DND-41 (cell line): ENCODE data around the gene NEDD9.

ENCODE experiments used
- ATAC-seq: fragments of 200-7000 bp; cut with Tn5 transposase; 3 replicates; pipeline ENCODE4 v1.9.1; 2021; ENCODE audit warnings: low read depth; ENCODE audit not compliant: insufficient read depth
- DNase-seq: peaks from one replicate; pipeline ENCODE4 v3.0.0-alpha.2; 2020
- H2AFZ ChIP-seq: 2 replicates; pipeline ENCODE4 v1.6.0; 2012; ENCODE audit warnings: low read depth, low read length
- H3K27ac ChIP-seq: 2 replicates; pipeline ENCODE4 v1.5.1; 2012; ENCODE audit warnings: low read length, inconsistent platforms
- H3K27me3 ChIP-seq: fragments of 200-600 bp; sonication (generic); 2 replicates; pipeline ENCODE4 v1.6.0; 2012; ENCODE audit warnings: low read length, mild to moderate bottlenecking, inconsistent platforms; ENCODE audit not compliant: insufficient read depth, poor library complexity
- H3K36me3 ChIP-seq: 2 replicates; pipeline ENCODE4 v1.5.1; 2012; ENCODE audit warnings: low read length, inconsistent platforms; ENCODE audit not compliant: insufficient read depth
- H3K4me1 ChIP-seq: 2 replicates; pipeline ENCODE4 v1.5.1; 2012; ENCODE audit warnings: mild to moderate bottlenecking, low read length; ENCODE audit not compliant: insufficient read depth
- H3K4me2 ChIP-seq: 2 replicates; pipeline ENCODE4 v1.6.0; 2012; ENCODE audit warnings: mild to moderate bottlenecking, moderate library complexity, low read length, inconsistent platforms; ENCODE audit not compliant: insufficient read depth
- H3K4me3 ChIP-seq, 2 experiments: fragments of 200-600 bp in 1 of 2; shearing (Covaris generic) in 1 of 2; 2 replicates each; pipeline ENCODE4 v1.5.1; 2012 to 2016; ENCODE audit warnings: inconsistent platforms in 2 of 2, low read length in 2 of 2, mild to moderate bottlenecking in 2 of 2, low read depth in 1 of 2, moderate library complexity in 1 of 2
- H3K79me2 ChIP-seq: 2 replicates; pipeline ENCODE4 v1.6.0; 2012; ENCODE audit warnings: low read length, inconsistent platforms; ENCODE audit not compliant: insufficient read depth
- H3K9ac ChIP-seq: 2 replicates; pipeline ENCODE4 v1.6.0; 2012; ENCODE audit warnings: low read depth, mild to moderate bottlenecking, inconsistent platforms, low read length, moderate library complexity
- H3K9me3 ChIP-seq: 2 replicates; pipeline ENCODE4 v1.5.1; 2012; ENCODE audit warnings: low read length, moderate library complexity, mild to moderate bottlenecking, inconsistent platforms; ENCODE audit not compliant: insufficient read depth, severe bottlenecking
- H4K20me1 ChIP-seq: 2 replicates; pipeline ENCODE4 v1.6.0; 2012; ENCODE audit warnings: low read length; ENCODE audit not compliant: insufficient read depth
- CTCF ChIP-seq: IDR thresholded peaks from 2 replicates; pipeline ENCODE4 v1.5.1; 2012; ENCODE audit warnings: borderline replicate concordance, low read length, moderate library complexity, mild to moderate bottlenecking; ENCODE audit not compliant: poor library complexity, severe bottlenecking; ENCODE audit errors: extremely low read depth
- EZH2 ChIP-seq: IDR thresholded peaks from 3 replicates; pipeline ENCODE4 v1.6.1; 2012; ENCODE audit warnings: borderline replicate concordance, low read depth, mild to moderate bottlenecking, moderate library complexity, low read length, inconsistent platforms; ENCODE audit not compliant: severe bottlenecking

Gene NEDD9

GRCh38 chr6:11197175-11197536 is 35.3 kb downstream of the NEDD9 start:
- Histone ChIP-seq H3K36me3 (no peaks in the 10 kb centered on the region), H3K27ac (no peak overlapping the region), H3K9me3 (no peaks in the 10 kb centered on the region), H4K20me1 (peaks cover 6% of the 10 kb centered on the region; the same call in 1 of the 2 replicates), H3K4me1 (peaks cover 52% of the 10 kb centered on the region), H3K79me2 (no peaks in the 10 kb centered on the region), H3K27me3 (no peaks in the 10 kb centered on the region), H3K4me2 (no peak overlapping the region), H3K9ac (no peak overlapping the region), H3K4me3 (no peak overlapping the region), H2AFZ (no peak overlapping the region)
- no peak for ATAC-seq
- TF ChIP-seq EZH2 (no peak), CTCF (no peak)
- DNase-seq: no peak

GRCh38 chr6:11196511-11197174 is 35.8 kb downstream of the NEDD9 start:
- Histone ChIP-seq H2AFZ (no peak overlapping the region), H3K4me2 (no peak overlapping the region), H3K9ac (no peak overlapping the region), H3K4me1 (peaks cover 52% of the 10 kb centered on the region), H3K36me3 (no peaks in the 10 kb centered on the region), H3K9me3 (no peaks in the 10 kb centered on the region), H4K20me1 (peaks cover 6% of the 10 kb centered on the region; the same call in 1 of the 2 replicates), H3K79me2 (no peaks in the 10 kb centered on the region), H3K27ac (no peak overlapping the region), H3K4me3 (no peak overlapping the region), H3K27me3 (no peaks in the 10 kb centered on the region)
- DNase-seq (peak; percentile 29), ATAC-seq (no peak)
- TF ChIP-seq EZH2 (no peak), CTCF (no peak)

- no peak for TF ChIP-seq EZH2
- no peak for TF ChIP-seq CTCF
- Histone ChIP-seq H3K9me3 (no peaks in the 10 kb centered on the region), H3K27ac (no peak overlapping the region), H3K9ac (no peak overlapping the region), H3K4me1 (peaks cover 34% of the 10 kb centered on the region), H3K4me2 (no peak overlapping the region), H3K27me3 (no peaks in the 10 kb centered on the region), H3K4me3 (no peak overlapping the region), H4K20me1 (peaks cover 6% of the 10 kb centered on the region; the same call in 1 of the 2 replicates), H3K79me2 (no peaks in the 10 kb centered on the region), H2AFZ (no peak overlapping the region), H3K36me3 (peaks cover 20% of the 10 kb centered on the region)
- DNase-seq (no peak), ATAC-seq (no peak)
Observed at GRCh38 chr6:11194356-11195218, 37.9 kb downstream of the NEDD9 start.
